GM23338 (cell line): ENCODE data around the gene ZFYVE27. TPM values are rescaled to one million over a fixed set of nuclear protein-coding genes. Genes with fewer than 3 reads are reported as not detected.

ENCODE experiments used
- ATAC-seq: fragments of 200-7000 bp; cut with Tn5 transposase; 3 replicates; pipeline ENCODE4 v1.9.1; 2020
- DNase-seq: peaks from one replicate; pipeline ENCODE4 v3.0.0-alpha.2; 2015; ENCODE audit warnings: low spot score
- H2AFZ ChIP-seq: fragments of 200-600 bp; sonication (generic); 2 replicates; pipeline ENCODE4 v1.8.0; 2016; ENCODE audit warnings: antibody characterized with exemption, mild to moderate bottlenecking, moderate library complexity
- H3F3A ChIP-seq: fragments of 200-600 bp; sonication (generic); replicated peaks from 2 replicates; pipeline ENCODE4 v1.8.0; 2017; ENCODE audit warnings: antibody characterized with exemption, mixed run types, low read depth
- H3K27ac ChIP-seq: fragments of 200-600 bp; sonication (generic); 2 replicates; pipeline ENCODE4 v1.6.1; 2016; ENCODE audit warnings: low read depth
- H3K27me3 ChIP-seq: fragments of 200-600 bp; sonication (generic); 2 replicates; pipeline ENCODE4 v1.8.0; 2016; ENCODE audit warnings: mild to moderate bottlenecking, mixed run types, moderate library complexity; ENCODE audit not compliant: insufficient read depth
- H3K36me3 ChIP-seq: fragments of 200-600 bp; sonication (generic); 2 replicates; pipeline ENCODE4 v1.8.0; 2016; ENCODE audit warnings: mild to moderate bottlenecking; ENCODE audit not compliant: insufficient read depth
- H3K4me1 ChIP-seq: fragments of 200-600 bp; sonication (generic); 2 replicates; pipeline ENCODE4 v1.8.0; 2016; ENCODE audit warnings: mild to moderate bottlenecking, moderate library complexity; ENCODE audit not compliant: insufficient read depth
- H3K4me2 ChIP-seq: fragments of 200-600 bp; sonication (generic); 2 replicates; pipeline ENCODE4 v1.7.1; 2017; ENCODE audit warnings: mixed run types
- H3K4me3 ChIP-seq: fragments of 200-600 bp; sonication (generic); 2 replicates; pipeline ENCODE4 v1.6.1; 2016; ENCODE audit warnings: mixed run types
- H3K79me2 ChIP-seq: fragments of 200-600 bp; sonication (generic); replicated peaks from 2 replicates; pipeline ENCODE4 v1.8.0; 2017; ENCODE audit warnings: mild to moderate bottlenecking; ENCODE audit not compliant: insufficient read depth
- H3K9me2 ChIP-seq: fragments of 200-600 bp; sonication (generic); 2 replicates; pipeline ENCODE4 v1.8.0; 2017; ENCODE audit not compliant: insufficient read depth
- H4K20me1 ChIP-seq: fragments of 200-600 bp; sonication (generic); replicated peaks from 2 replicates; pipeline ENCODE4 v1.8.0; 2017; ENCODE audit warnings: mild to moderate bottlenecking; ENCODE audit not compliant: insufficient read depth
- H3K27ac Mint-ChIP-seq: 2 replicates; pipeline ENCODE4 v1.8.0; 2020; ENCODE audit warnings: inconsistent platforms, mild to moderate bottlenecking, moderate library complexity, mixed read lengths
- H3K27me3 Mint-ChIP-seq: 3 replicates; pipeline ENCODE4 v1.8.0; 2022; ENCODE audit warnings: low read depth, mild to moderate bottlenecking, moderate library complexity, mixed read lengths, inconsistent platforms; ENCODE audit not compliant: insufficient read depth, poor library complexity
- H3K36me3 Mint-ChIP-seq: 3 replicates; pipeline ENCODE4 v1.8.0; 2021; ENCODE audit warnings: low read depth, mild to moderate bottlenecking, inconsistent platforms, moderate library complexity, mixed read lengths
- H3K4me1 Mint-ChIP-seq: 3 replicates; pipeline ENCODE4 v1.8.0; 2020; ENCODE audit warnings: mild to moderate bottlenecking, inconsistent platforms, mixed read lengths
- H3K4me3 Mint-ChIP-seq: 3 replicates; pipeline ENCODE4 v1.8.0; 2021; ENCODE audit warnings: moderate library complexity, mild to moderate bottlenecking, inconsistent platforms, mixed read lengths
- H3K9me3 Mint-ChIP-seq: 3 replicates; pipeline ENCODE4 v1.8.0; 2020; ENCODE audit warnings: moderate library complexity, mild to moderate bottlenecking, inconsistent platforms, mixed read lengths
- CREB1 ChIP-seq: fragments of 250-450 bp; sonication (Bioruptor Pico); IDR thresholded peaks from 2 replicates; pipeline ENCODE4 v1.5.0; 2020; ENCODE audit warnings: low read depth, mild to moderate bottlenecking, moderate library complexity
- CTCF ChIP-seq, 2 experiments: fragments of 200-600 bp in 1 of 2; sonication (generic) in 1 of 2; conservative IDR thresholded peaks; 2 replicates each; pipeline versions ENCODE4 v1.5.1 to v1.6.1; 2016 to 2017; ENCODE audit warnings: antibody characterized with exemption in 2 of 2, low read depth in 2 of 2, mild to moderate bottlenecking in 2 of 2, moderate library complexity in 1 of 2
- ETS1 ChIP-seq: IDR thresholded peaks from 2 replicates; pipeline ENCODE4 v1.6.1; 2016; ENCODE audit warnings: antibody characterized with exemption
- EZH2 ChIP-seq: fragments of 200-600 bp; sonication (generic); IDR thresholded peaks from one replicate; pipeline ENCODE4 v1.8.0; 2017; ENCODE audit warnings: antibody characterized with exemption, mild to moderate bottlenecking, low read depth; ENCODE audit not compliant: unreplicated experiment
- EZH2phosphoT487 ChIP-seq: fragments of 200-600 bp; sonication (generic); IDR thresholded peaks from one replicate; pipeline ENCODE4 v1.8.1; 2018; ENCODE audit warnings: antibody characterized with exemption; ENCODE audit not compliant: unreplicated experiment
- NANOG ChIP-seq: IDR thresholded peaks from 2 replicates; pipeline ENCODE4 v1.6.1; 2016; ENCODE audit warnings: antibody characterized with exemption, borderline replicate concordance
- POLR2AphosphoS5 ChIP-seq: IDR thresholded peaks from 2 replicates; pipeline ENCODE4 v1.6.1; 2016; ENCODE audit warnings: antibody characterized with exemption, low read depth
- REST ChIP-seq: IDR thresholded peaks from one replicate; pipeline ENCODE4 v1.6.1; 2018; ENCODE audit warnings: antibody characterized with exemption; ENCODE audit not compliant: unreplicated experiment
- STAT1 ChIP-seq: IDR thresholded peaks from one replicate; pipeline ENCODE4 v1.6.1; 2016; ENCODE audit warnings: antibody characterized with exemption; ENCODE audit not compliant: unreplicated experiment
- ZNF114 ChIP-seq: fragments of 250-450 bp; sonication (Bioruptor Pico); IDR thresholded peaks from 2 replicates; pipeline ENCODE4 v1.5.0; 2020; ENCODE audit warnings: mild to moderate bottlenecking, moderate library complexity
- ZNF331 ChIP-seq: fragments of 250-450 bp; sonication (Bioruptor Pico); IDR thresholded peaks from 2 replicates; pipeline ENCODE4 v1.5.0; 2020; ENCODE audit warnings: low read depth, mild to moderate bottlenecking, moderate library complexity
- polyA plus RNA-seq: library from polyadenylated mRNA; unstranded; fragments of >200 nt; fragmentation: Nextera tagmentation; extraction: Ambion mirVana; gene quantifications from 2 replicates; pipeline ENCODE4 v1.2.1, GENCODE V29; 2016
- total RNA-seq: library from RNA; depleted of rRNA; stranded (reverse); fragments of >200 nt; shearing (Covaris generic); gene quantifications from 2 replicates; pipeline ENCODE4 v1.2.3, GENCODE V29; 2014

Gene ZFYVE27
- total and polyA plus RNA-seq, 2 experiments from 2014 or later, result 15.0 to 25.8 TPM

- Histone ChIP-seq H3K36me3 (peaks cover 4% of the 10 kb centered on the region; the same call in 1 of the 2 replicates), H4K20me1 (peaks cover 18% of the 10 kb centered on the region), H3K27me3 (peaks cover 27% of the 10 kb centered on the region), H3K27ac (no peak overlapping the region), H3K4me3 (no peak overlapping the region), H2AFZ (peak overlapping the region; percentile 77; the same call in 1 of the 2 replicates), H3K9me2 (peaks cover 10% of the 10 kb centered on the region; the same call in 1 of the 2 replicates), H3F3A (no peaks in the 10 kb centered on the region), H3K4me1 (peaks cover 6% of the 10 kb centered on the region), H3K79me2 (peaks cover 42% of the 10 kb centered on the region), H3K4me2 (no peak overlapping the region)
- peaks cover 11% of the 10 kb centered on the region for H3K4me1 Mint-ChIP-seq
- H3K4me3 Mint-ChIP-seq, result peak overlapping the region; percentile 87
- TF ChIP-seq REST (no peak), NANOG (no peak), ETS1 (0 out of 2 replicates have a peak, but pooled peaks have one; percentile 9)
- H3K27ac Mint-ChIP-seq, result peak overlapping the region; percentile 96; the same call in 1 of the 2 replicates
- peaks cover 16% of the 10 kb centered on the region for H3K9me3 Mint-ChIP-seq
- peaks cover 29% of the 10 kb centered on the region for H3K27me3 Mint-ChIP-seq
- ATAC-seq (peak; percentile 11), DNase-seq (no peak)
- peaks cover 52% of the 10 kb centered on the region for H3K36me3 Mint-ChIP-seq
These were observed 476 bp upstream of the ZFYVE27 start for GRCh38 chr10:97736403-97736901.

- Mint-ChIP-seq H3K36me3 (peaks cover 57% of the 10 kb centered on the region), H3K4me1 (peaks cover 11% of the 10 kb centered on the region), H3K27me3 (peaks cover 29% of the 10 kb centered on the region), H3K27ac (peak overlapping the region; percentile 38), H3K4me3 (peak overlapping the region; percentile 87), H3K9me3 (peaks cover 16% of the 10 kb centered on the region)
- Histone ChIP-seq H3K36me3 (peaks cover 9% of the 10 kb centered on the region; the same call in 1 of the 2 replicates), H3K79me2 (peaks cover 50% of the 10 kb centered on the region), H2AFZ (peak overlapping the region; percentile 80), H3K4me1 (peaks cover 6% of the 10 kb centered on the region), H3K4me2 (peak overlapping the region; percentile 94), H3K27ac (0 out of 2 replicates have a peak overlapping the region, but pooled peaks have one; percentile 14), H3F3A (no peaks in the 10 kb centered on the region), H3K9me2 (peaks cover 10% of the 10 kb centered on the region; the same call in 1 of the 2 replicates), H3K27me3 (peaks cover 27% of the 10 kb centered on the region), H3K4me3 (peak overlapping the region; percentile 97), H4K20me1 (peaks cover 18% of the 10 kb centered on the region)
- DNase-seq (no peak), ATAC-seq (no peak)
- TF ChIP-seq ZNF331 (no peak), ZNF114 (CRISPR knock-in tag) (no peak), EZH2phosphoT487 (no peak), EZH2 (no peak), REST (no peak), POLR2AphosphoS5 (no peak), STAT1 (no peak), ETS1 (no peak), NANOG (no peak), CREB1 (CRISPR knock-in tag) (no peak), CTCF (conservative IDR thresholded peaks at IDR 0.05; ENCODE audit: low read depth in 2 of 2) (no peak)
These were observed 890 bp downstream of the ZFYVE27 start for GRCh38 chr10:97737770-97738265.
